Naive thymus-derived CD8-positive, alpha-beta T cell (primary cell): Measurements from ENCODE around the gene DNAJC12. TPM values are rescaled to one million over a fixed set of nuclear protein-coding genes. Genes with fewer than 3 reads are reported as not detected.
A peak's percentile ranks its signal among the peaks of the same experiment; 100 is the strongest.
"Not testable (repeated sequence)": the region's sequence is repeated elsewhere in the genome, so short reads cannot be mapped to it uniquely, and the experiment has no call there.

Experiments used
- ATAC-seq, 2 donors: fragments of 150-1000 bp; cut with Tn5 transposase in 1 of 2; sonication (Bioruptor Pico), chemical (Tn5 transposase) in 1 of 2; 1 replicate in 1 of 2; 2 replicates in 1 of 2; pipeline ENCODE4 v1.10.0; 2021; ENCODE audit warnings: mild to moderate bottlenecking in 2 of 2, moderate library complexity in 2 of 2
- POLR2A ChIA-PET: fragments of 350-600 bp; sonication (Branson Sonifier 250); formaldehyde crosslinking; loops from one replicate; lab custom pipeline; 2021; ENCODE audit warnings: antibody characterized with exemption; lab: Charles Lee
- DNase-seq, 10 donors: peaks; one replicate each; pipeline versions ENCODE4 v3.0.0 to v3.0.0-alpha.2; 2020 to 2022
- H3K27ac Mint-ChIP-seq, 10 donors: one replicate each; pipeline ENCODE4 v1.8.0; 2020 to 2022; ENCODE audit warnings: mild to moderate bottlenecking in 10 of 10, mixed read lengths in 10 of 10, moderate library complexity in 4 of 10, inconsistent platforms in 1 of 10
- H3K27me3 Mint-ChIP-seq, 5 donors: one replicate each; pipeline ENCODE4 v1.8.0; 2021 to 2022; ENCODE audit warnings: mixed read lengths in 5 of 5
- H3K36me3 Mint-ChIP-seq, 3 donors: one replicate each; pipeline ENCODE4 v1.8.0; 2020 to 2022; ENCODE audit warnings: mixed read lengths in 3 of 3, mild to moderate bottlenecking in 2 of 3, inconsistent platforms in 1 of 3
- H3K4me1 Mint-ChIP-seq, 4 donors: one replicate each; pipeline ENCODE4 v1.8.0; 2021 to 2022; ENCODE audit warnings: mixed read lengths in 4 of 4
- H3K4me3 Mint-ChIP-seq, 10 donors: one replicate each; pipeline ENCODE4 v1.8.0; 2020 to 2022; ENCODE audit warnings: mild to moderate bottlenecking in 10 of 10, mixed read lengths in 10 of 10, moderate library complexity in 6 of 10, inconsistent platforms in 1 of 10
- H3K9me3 Mint-ChIP-seq, 9 donors: one replicate each; pipeline ENCODE4 v1.8.0; 2020 to 2022; ENCODE audit warnings: mixed read lengths in 9 of 9, mild to moderate bottlenecking in 3 of 9, inconsistent platforms in 1 of 9, moderate library complexity in 1 of 9
- polyA plus RNA-seq, 3 donors: library from polyadenylated mRNA; unstranded; fragments of 300-500 nt; fragmentation: Illumina TruSeq; gene quantifications; one replicate each; pipeline ENCODE4 v1.2.3, GENCODE V29; 2021
- total RNA-seq, 8 experiments: library from RNA in 2 of 8; stranded (reverse) in 2 of 8; gene quantifications; one replicate each; pipeline ENCODE4 v1.2.3 and lab custom pipeline; 2021 to 2026

The DNAJC12 gene
- total and polyA plus RNA-seq, 5 experiments from 2014 or later = 0.30 to 1.4 TPM; not detected in 3

DNA sequence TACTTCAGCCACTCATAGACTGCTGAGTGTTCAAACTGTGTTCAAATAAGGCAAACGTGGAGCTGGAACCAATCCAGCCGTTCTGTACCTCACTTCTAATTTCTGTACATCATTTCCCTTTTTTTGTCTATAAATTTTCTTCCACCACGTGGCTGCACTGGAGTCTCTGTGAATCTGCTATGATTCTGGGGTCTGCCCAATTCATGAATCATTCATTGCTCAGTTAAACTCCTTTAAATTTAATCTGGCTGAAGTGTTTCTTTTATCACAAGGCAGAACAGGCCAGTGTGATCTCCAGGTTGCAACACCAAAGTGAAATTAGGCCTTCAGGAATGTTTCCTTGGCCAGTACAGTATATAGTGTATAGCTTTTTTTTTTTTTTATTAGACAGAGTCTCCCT, 53.5 kb downstream of the DNAJC12 start:
- peaks cover 0 to 3% (median 0%) of the 10 kb centered on the region in 5 donors for H3K27me3 Mint-ChIP-seq
- H3K4me1 Mint-ChIP-seq = peaks cover 13 to 40% (median 22%) of the 10 kb centered on the region in 4 donors
- no peak for DNase-seq
- POLR2A ChIA-PET = interaction anchor here (0.7 kb wide), 1 partner anchor 17 kb away, joined by 3 read pairs; no protein-coding TSS in a partner anchor
- no peaks in the 10 kb centered on the region for H3K36me3 Mint-ChIP-seq
- H3K27ac Mint-ChIP-seq = peak overlapping the region in 3 of 10 donors; percentile 36 to 74 (median 58)
- H3K9me3 Mint-ChIP-seq = no peaks in the 10 kb centered on the region
- no peak for ATAC-seq
- H3K4me3 Mint-ChIP-seq = no peak overlapping the region

DNA sequence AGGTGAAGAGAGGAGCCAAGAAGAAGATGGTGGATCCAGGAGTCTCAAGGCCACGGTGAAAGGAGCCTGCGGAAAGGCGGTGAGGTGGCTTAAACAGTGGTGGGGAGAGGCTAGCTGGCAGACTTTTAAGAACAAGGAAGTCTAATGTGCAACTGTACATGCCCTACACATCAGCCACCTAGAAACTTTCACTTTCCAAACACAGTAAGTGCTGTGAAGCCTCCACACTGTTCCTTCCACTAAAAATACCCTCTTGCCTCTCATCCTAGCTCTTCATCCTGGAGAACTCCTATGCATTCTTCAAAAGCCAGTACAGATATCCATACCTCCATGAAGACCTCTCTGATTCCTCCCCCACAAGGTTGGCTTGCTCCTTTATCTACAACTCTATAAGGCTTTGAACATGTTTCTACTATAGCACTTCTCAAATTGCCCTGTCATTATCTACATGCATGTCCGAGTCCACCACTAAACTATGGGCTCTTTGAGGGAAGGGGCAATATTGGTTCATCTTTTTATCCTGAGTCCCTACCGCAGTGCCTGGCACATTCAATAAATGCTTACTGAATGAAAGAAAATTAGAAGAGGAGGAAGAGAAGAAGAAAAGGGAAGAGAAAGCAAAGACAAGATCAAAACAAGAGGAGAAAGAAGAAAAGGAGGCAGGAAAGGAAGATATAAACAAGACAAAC, 54.2 kb downstream of the DNAJC12 start:
- peaks cover 0 to 3% (median 0%) of the 10 kb centered on the region in 5 donors for H3K27me3 Mint-ChIP-seq
- H3K36me3 Mint-ChIP-seq = no peaks in the 10 kb centered on the region
- no peak for DNase-seq
- ATAC-seq = no peak
- H3K4me3 Mint-ChIP-seq = peak overlapping the region in 1 of 10 donors; percentile 7
- H3K4me1 Mint-ChIP-seq = peaks cover 13 to 40% (median 22%) of the 10 kb centered on the region in 4 donors
- POLR2A ChIA-PET = no interaction called here
- peak overlapping the region in 6 of 10 donors; percentile 6 to 74 (median 46) for H3K27ac Mint-ChIP-seq
- no peaks in the 10 kb centered on the region for H3K9me3 Mint-ChIP-seq

DNA sequence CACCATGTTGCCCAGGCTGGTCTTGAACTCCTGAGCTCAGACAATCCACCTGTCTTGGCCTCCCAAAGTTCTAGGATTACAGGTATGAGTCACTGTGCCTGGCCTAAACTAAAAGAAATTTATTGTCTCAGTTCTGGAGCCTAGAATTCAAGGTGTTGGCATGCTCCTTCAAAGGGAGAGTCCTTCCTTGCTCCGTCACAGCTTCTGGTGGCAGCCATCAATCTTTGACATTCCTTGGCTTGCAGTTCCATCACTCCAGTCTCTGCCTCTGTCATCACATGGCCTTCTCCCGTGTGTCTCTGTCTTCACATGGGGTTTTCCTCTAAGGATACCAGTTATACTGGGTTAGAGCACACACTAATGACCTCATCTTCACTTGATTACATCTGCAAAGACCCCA, 55.5 kb downstream of the DNAJC12 start:
- peaks cover 9 to 34% (median 21%) of the 10 kb centered on the region in 4 donors for H3K4me1 Mint-ChIP-seq
- no peaks in the 10 kb centered on the region for H3K27me3 Mint-ChIP-seq
- H3K9me3 Mint-ChIP-seq = no peaks in the 10 kb centered on the region
- H3K4me3 Mint-ChIP-seq = no peak overlapping the region
- no peaks in the 10 kb centered on the region for H3K36me3 Mint-ChIP-seq
- ATAC-seq (no peak), DNase-seq (no peak)
- POLR2A ChIA-PET = no interaction called here
- peak overlapping the region in 1 of 10 donors; percentile 58 for H3K27ac Mint-ChIP-seq

DNA sequence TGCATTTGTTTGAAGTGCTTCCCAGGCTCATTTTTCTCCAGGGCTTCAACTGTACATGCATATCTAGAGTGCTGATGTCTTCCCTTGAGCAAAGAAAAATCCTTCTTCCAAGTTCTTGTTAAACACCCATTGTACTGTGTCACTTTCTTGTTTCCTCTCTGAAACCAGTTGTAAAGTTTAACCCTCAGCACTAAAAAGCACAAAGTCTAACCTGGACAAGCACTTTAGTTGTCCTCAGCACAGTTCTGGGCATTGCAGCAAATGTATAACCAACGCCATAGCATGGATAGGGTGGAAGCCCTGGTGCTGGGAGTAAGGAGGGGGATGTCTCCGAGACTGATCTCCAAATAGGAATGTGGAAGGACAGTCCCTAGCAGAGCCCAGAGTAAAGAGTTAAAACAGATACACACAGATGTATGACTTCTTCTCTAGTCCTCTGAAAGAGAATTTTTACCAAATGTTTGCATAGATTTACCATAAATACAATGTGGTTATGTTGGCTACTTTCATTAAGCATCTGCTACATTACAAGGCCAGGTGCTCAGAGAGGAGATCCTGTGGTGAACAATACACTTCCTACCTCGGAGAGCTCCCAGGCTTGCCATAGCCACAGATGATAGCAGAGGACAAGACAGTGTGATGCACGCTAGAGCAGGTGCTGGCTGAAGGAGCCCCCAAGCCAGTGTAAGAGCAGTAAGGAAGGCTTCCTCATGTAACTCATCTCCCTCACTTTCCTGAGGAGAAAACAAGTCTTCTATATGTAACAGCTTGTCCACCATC, 57.0 kb downstream of the DNAJC12 start:
- H3K4me1 Mint-ChIP-seq = peaks cover 9 to 34% (median 21%) of the 10 kb centered on the region in 4 donors
- POLR2A ChIA-PET = interaction anchor here (1.5 kb wide), 1 partner anchor 84 kb away, joined by 5 read pairs; no protein-coding TSS in a partner anchor
- DNase-seq (no peak), ATAC-seq (no peak)
- H3K27me3 Mint-ChIP-seq = no peaks in the 10 kb centered on the region
- H3K9me3 Mint-ChIP-seq = no peaks in the 10 kb centered on the region
- H3K27ac Mint-ChIP-seq = no peak overlapping the region
- H3K36me3 Mint-ChIP-seq = no peaks in the 10 kb centered on the region
- no peak overlapping the region for H3K4me3 Mint-ChIP-seq

DNA sequence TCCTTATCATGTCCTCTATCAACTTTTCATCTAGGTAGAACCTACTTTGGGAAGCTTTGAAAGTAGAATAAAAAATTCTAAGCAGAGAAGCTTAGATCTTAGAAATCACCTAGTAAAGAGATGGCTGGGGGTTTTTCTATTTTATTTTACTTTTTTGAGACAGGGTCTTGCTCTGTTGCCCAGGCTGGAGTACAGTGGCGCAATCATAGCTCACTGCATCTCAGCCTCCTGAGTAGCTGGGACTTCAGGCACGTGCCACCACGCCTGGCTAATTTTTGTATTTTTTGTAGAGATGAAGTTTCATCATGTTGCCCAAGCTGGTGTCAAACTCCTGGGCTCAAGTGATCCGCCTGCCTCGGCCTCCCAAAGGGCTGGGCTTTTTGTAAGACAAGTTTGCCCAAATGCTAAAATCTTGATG, 57.8 kb downstream of the DNAJC12 start:
- DNase-seq, H3K9me3 Mint-ChIP-seq, H3K36me3 Mint-ChIP-seq, H3K4me3 Mint-ChIP-seq, H3K27me3 Mint-ChIP-seq, ATAC-seq: not testable (repeated sequence)
- H3K27ac Mint-ChIP-seq = peak overlapping the region in 1 of 10 donors; percentile 0
- peaks cover 8 to 33% (median 18%) of the 10 kb centered on the region in 4 donors for H3K4me1 Mint-ChIP-seq
- POLR2A ChIA-PET = interaction anchor here (1.0 to 1.5 kb wide), 3 partner anchors 16 to 83 kb away, joined by 3 to 5 read pairs (median 5); no protein-coding TSS in a partner anchor

DNA sequence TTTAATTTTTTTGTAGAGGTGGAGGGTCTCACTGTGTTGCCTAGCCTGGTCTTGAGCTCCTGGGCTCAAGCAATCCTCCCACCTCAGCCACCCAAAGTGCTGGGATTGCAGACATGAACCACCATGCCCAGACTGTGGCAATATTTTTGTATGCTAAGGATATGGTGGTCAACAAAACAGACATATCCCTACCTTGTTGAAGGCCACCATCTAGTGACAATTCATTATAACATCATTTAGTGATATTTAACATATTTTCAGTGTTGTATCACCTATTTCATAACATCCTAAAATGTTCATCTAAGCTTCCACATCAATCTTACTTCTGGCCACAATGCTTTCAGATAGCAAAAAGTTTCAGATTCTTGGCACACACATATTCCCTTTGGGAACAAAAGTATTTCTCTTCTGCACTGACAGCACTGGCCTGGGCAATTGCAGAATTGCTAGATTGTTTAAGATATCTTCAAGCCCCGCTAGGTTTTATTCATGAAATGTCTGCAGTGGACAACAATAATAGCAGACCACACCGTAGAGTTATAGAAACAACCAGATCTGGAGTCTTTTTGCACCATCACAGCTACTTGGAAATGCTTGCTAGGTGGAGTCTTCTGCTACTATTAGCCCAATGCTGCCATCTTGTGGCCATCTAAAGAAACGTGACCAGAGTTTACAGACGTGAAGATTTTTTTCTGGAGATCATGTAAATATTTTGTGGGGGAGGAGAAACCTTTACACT, 58.4 kb downstream of the DNAJC12 start:
- peak overlapping the region in 1 of 10 donors; percentile 0 for H3K27ac Mint-ChIP-seq
- DNase-seq (peak; percentile 29 to 88 (median 73)), ATAC-seq (peak; percentile 88 to 91)
- no peaks in the 10 kb centered on the region for H3K36me3 Mint-ChIP-seq
- H3K4me3 Mint-ChIP-seq = no peak overlapping the region
- H3K27me3 Mint-ChIP-seq = no peaks in the 10 kb centered on the region
- POLR2A ChIA-PET = interaction anchor here (1.0 to 1.5 kb wide), 3 partner anchors 15 to 82 kb away, joined by 3 to 5 read pairs (median 5); no protein-coding TSS in a partner anchor
- no peaks in the 10 kb centered on the region for H3K9me3 Mint-ChIP-seq
- peaks cover 6 to 27% (median 15%) of the 10 kb centered on the region in 4 donors for H3K4me1 Mint-ChIP-seq

DNA sequence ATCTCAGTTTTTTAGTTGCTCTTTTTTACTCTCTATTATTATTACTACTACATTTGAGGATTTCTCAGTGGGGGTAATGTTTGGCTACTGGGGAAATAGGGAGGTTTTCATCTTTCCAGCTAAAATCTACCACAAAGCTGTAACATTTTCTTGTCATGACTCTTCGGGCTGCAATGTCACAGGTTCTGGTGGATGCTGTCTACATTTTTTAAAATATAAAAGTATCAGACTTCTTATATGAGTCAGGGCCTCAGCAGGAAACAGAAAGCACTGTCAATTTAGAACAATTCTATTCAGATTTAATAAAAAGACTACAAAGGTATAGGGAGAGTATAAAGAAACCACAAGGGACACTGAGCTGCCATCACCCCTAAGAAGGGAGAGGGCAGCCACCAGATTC, 61.6 kb downstream of the DNAJC12 start:
- H3K9me3 Mint-ChIP-seq = no peaks in the 10 kb centered on the region
- H3K27ac Mint-ChIP-seq = no peak overlapping the region
- DNase-seq = no peak
- POLR2A ChIA-PET = interaction anchor here (0.7 kb wide), 1 partner anchor 1124 kb away, joined by 7 read pairs; no protein-coding TSS in a partner anchor
- H3K4me1 Mint-ChIP-seq = peaks cover 0 to 20% (median 3%) of the 10 kb centered on the region in 4 donors
- no peaks in the 10 kb centered on the region for H3K36me3 Mint-ChIP-seq
- peaks cover 0 to 1% (median 0%) of the 10 kb centered on the region in 5 donors for H3K27me3 Mint-ChIP-seq
- no peak overlapping the region for H3K4me3 Mint-ChIP-seq
- no peak for ATAC-seq

DNA sequence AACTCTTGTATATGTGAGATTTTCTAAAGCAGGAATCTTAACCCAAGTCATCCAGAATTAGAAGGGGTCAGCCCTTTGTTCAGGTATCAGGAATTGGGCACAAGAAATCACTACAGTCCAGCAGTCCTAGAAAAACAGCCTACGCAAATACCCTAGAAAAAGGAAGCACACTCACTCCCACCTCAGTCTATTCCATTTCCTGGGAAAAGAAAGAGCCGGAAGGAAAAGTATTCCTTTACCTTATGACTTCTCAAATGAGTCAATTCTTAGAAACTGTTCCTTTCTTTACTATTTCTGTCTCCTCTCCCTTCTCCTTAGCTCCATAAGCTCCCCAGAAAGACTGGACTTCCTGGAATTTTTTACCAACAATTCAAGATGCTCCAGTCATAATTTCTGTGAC, 62.7 kb downstream of the DNAJC12 start:
- Mint-ChIP-seq H3K4me1 (peaks cover 0 to 30% (median 3%) of the 10 kb centered on the region in 4 donors), H3K4me3 (no peak overlapping the region), H3K27me3 (peaks cover 0 to 1% (median 0%) of the 10 kb centered on the region in 5 donors), H3K36me3 (no peaks in the 10 kb centered on the region), H3K9me3 (no peaks in the 10 kb centered on the region), H3K27ac (no peak overlapping the region)
- ATAC-seq (no peak), DNase-seq (no peak)
- POLR2A ChIA-PET = no interaction called here

DNA sequence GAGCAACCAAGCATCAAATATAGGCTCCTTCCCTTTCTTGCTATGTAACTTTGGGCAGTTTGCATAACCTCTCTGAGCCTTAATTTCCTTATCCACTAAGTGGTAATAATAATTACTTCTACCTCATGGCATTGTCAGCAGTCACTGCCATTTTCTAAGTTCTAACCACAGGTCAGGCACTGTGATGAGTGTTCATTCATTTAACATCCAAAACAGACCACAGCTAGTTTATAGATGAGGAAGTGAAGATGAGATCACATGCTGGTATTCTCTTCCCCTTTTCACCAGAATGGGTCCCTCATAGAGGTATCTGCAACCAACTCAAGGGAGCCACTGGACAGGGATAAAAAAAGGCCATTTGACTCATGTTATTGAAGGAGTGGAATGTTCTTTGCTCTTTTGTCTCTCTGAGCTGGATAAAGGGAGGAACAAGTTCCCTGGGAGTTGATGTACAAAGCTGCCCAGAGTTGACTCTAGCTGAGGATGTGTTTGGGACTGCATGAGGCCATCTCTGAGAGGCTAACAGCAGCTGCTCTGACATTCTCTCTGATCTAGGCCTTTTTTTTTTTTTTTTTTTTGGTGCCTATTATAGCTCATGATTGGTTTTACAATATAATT, 65.0 kb downstream of the DNAJC12 start:
- Mint-ChIP-seq H3K27ac (peak overlapping the region in 1 of 10 donors; percentile 59), H3K9me3 (no peaks in the 10 kb centered on the region), H3K27me3 (peaks cover 0 to 1% (median 0%) of the 10 kb centered on the region in 5 donors), H3K36me3 (no peaks in the 10 kb centered on the region), H3K4me3 (no peak overlapping the region), H3K4me1 (peaks cover 0 to 28% (median 0%) of the 10 kb centered on the region in 4 donors)
- POLR2A ChIA-PET = interaction anchor here (1.5 kb wide), 1 partner anchor 9 kb away, joined by 7 read pairs; no protein-coding TSS in a partner anchor
- DNase-seq (no peak), ATAC-seq (peak in 1 of 2 donors; percentile 35)

DNA sequence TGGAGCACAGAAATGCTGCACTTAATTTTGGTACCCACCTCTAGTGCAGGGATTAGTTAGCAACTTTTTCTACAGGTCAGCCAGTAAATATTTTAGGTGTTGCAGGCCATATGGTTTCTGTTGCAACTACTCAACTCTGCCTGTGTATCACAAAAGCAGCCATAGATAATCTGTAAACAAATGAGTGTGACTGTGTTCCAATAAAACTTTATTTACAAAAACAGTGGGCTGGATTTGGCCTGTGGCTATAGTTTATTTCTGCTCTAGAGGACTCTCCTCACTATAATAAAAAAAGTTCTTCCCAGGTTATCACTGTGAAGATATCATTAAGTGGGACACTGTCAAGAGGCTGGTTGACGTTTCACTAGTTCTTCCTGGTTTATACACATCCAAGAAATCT, 65.8 kb downstream of the DNAJC12 start:
- H3K9me3 Mint-ChIP-seq = no peaks in the 10 kb centered on the region
- peak overlapping the region in 1 of 10 donors; percentile 18 for H3K27ac Mint-ChIP-seq
- H3K36me3 Mint-ChIP-seq = no peaks in the 10 kb centered on the region
- POLR2A ChIA-PET = interaction anchor here (1.5 kb wide), 1 partner anchor 8 kb away, joined by 7 read pairs; no protein-coding TSS in a partner anchor
- DNase-seq (no peak), ATAC-seq (no peak)
- H3K4me1 Mint-ChIP-seq = peaks cover 0 to 28% (median 0%) of the 10 kb centered on the region in 4 donors
- peaks cover 0 to 1% (median 0%) of the 10 kb centered on the region in 5 donors for H3K27me3 Mint-ChIP-seq
- H3K4me3 Mint-ChIP-seq = no peak overlapping the region

DNA sequence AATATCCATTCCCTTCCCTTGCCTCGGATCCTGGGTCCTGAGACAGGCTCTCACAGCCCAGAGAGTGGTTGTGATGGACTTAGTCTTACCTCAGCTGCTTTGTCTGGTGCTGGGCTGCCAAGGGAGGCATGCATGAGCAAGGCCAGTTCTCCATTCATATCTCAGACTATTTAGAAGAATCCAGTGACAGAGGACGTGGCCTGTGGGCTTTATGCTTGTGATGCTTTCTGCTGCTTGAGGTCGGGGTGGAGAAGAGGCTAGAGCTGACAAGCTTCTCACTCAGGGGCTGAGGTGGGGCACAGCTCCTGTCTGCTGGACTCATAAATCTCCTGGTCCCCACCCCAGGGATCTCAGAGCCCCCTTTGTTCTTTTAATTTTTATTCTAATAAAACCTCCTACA, 66.8 kb downstream of the DNAJC12 start:
- Mint-ChIP-seq H3K27ac (no peak overlapping the region), H3K27me3 (peaks cover 0 to 1% (median 0%) of the 10 kb centered on the region in 5 donors), H3K36me3 (no peaks in the 10 kb centered on the region), H3K4me3 (no peak overlapping the region), H3K4me1 (peaks cover 0 to 28% (median 0%) of the 10 kb centered on the region in 4 donors), H3K9me3 (no peaks in the 10 kb centered on the region)
- ATAC-seq (no peak), DNase-seq (no peak)
- POLR2A ChIA-PET = no interaction called here
